NB4 (cell line): ENCODE results near the gene MRPL24.

Source experiments
- DNase-seq: peaks from one replicate; pipeline ENCODE4 v3.0.0; 2010; ENCODE audit warnings: low read depth
- H3K4me3 ChIP-seq: one replicate; pipeline ENCODE4 v1.5.1; 2011; ENCODE audit warnings: mild to moderate bottlenecking, low read depth, low read length, moderate library complexity
- MYC ChIP-seq: IDR thresholded peaks from 2 replicates; pipeline ENCODE4 v1.6.1; 2011; ENCODE audit warnings: low read depth, low read length
- POLR2A ChIP-seq: IDR thresholded peaks from 2 replicates; pipeline ENCODE4 v1.6.1; 2011; ENCODE audit warnings: mild to moderate bottlenecking; ENCODE audit not compliant: insufficient read length; ENCODE audit errors: extremely low read depth
- TF ChIP-seq, protein P1 (sequence below): IDR thresholded peaks from 2 replicates; pipeline ENCODE4 v1.6.1; 2011; ENCODE audit warnings: low read depth, low read length
- TF ChIP-seq, protein P2 (sequence below): IDR thresholded peaks from one replicate; pipeline ENCODE4 v1.5.1; 2012; ENCODE audit warnings: low read depth, low read length

Gene MRPL24

DNA sequence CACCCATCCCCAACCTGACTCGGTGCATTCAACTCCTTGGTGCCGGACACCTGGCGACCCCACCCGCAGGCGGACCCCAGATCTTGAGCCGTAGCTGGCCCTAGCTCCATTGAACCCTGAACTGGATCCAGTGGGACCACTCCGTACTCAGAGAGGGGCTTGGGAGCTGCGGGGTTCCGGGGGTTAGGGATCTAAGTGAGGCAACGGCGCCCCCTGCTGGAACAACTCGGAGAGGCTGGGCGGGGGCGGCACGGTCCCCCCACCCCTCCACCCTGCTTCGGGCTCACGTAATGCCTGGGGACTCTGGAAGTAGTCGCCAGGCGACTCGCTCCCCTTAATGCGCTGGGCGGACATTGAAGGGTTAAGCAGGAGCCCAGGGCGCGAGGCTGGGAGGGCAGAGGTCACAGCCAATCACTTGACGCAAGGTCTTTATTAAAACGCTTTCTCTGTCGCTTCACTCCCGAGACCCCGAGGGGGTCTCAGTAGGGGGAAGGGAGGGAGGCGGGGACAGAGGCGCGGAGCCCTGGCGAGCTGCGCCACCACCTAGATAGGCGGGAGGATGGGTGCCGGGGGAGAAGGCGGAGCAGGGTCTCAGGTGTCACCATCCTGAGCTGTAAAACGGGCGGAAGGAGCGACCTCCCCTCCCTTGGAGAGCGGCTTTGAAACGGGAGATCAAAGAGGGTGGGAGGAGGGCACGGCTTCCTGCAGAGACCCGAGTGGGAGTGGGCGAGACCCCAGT is 34.8 kb downstream of the MRPL24 start:
- no peak overlapping the region for H3K4me3 ChIP-seq
- TF ChIP-seq POLR2A (no peak), MYC (no peak)
- TF ChIP-seq, protein P1, sequence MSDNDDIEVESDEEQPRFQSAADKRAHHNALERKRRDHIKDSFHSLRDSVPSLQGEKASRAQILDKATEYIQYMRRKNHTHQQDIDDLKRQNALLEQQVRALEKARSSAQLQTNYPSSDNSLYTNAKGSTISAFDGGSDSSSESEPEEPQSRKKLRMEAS: no peak
- TF ChIP-seq, protein P2, sequence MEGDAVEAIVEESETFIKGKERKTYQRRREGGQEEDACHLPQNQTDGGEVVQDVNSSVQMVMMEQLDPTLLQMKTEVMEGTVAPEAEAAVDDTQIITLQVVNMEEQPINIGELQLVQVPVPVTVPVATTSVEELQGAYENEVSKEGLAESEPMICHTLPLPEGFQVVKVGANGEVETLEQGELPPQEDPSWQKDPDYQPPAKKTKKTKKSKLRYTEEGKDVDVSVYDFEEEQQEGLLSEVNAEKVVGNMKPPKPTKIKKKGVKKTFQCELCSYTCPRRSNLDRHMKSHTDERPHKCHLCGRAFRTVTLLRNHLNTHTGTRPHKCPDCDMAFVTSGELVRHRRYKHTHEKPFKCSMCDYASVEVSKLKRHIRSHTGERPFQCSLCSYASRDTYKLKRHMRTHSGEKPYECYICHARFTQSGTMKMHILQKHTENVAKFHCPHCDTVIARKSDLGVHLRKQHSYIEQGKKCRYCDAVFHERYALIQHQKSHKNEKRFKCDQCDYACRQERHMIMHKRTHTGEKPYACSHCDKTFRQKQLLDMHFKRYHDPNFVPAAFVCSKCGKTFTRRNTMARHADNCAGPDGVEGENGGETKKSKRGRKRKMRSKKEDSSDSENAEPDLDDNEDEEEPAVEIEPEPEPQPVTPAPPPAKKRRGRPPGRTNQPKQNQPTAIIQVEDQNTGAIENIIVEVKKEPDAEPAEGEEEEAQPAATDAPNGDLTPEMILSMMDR: peak; percentile 78
- DNase-seq: peak; percentile 67

DNA sequence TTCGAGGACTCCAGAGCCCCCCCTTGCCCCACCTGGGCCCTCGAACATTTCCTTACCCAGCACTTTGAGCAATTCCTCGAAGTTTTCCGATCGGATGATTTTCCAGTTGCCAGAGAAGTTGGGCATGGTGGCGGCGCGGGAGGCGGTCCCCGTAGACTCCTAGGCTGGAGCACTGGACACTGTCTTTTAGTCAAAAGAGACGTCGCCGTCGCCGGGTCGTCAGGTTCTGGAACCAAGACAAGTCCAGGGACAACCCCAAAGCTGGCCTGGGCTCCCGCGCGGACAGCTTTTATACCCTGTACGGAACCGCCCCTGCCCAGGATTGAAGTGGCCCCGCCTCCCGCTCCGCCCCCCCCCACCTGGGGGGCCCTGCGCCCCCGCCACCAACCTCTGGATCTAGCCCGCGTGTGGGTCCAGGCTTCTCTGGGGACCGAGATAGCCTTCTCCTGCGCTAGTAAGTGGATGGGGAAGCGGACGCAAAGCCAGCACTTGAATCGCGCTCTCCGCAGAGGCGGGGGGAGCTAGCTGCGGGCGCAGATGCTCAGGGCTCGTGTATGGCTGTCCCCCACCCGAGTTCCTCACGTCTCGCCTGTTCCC is 35.5 kb downstream of the MRPL24 start, which contains the start of gene CRABP2:
TSS of gene CRABP2 (minus strand) at position 263 of the 597 bp plus-strand sequence. CDS start at position 126, 137 bp downstream.
- TF ChIP-seq POLR2A: no peak
- TF ChIP-seq MYC: no peak
- TF ChIP-seq, protein P1: no peak
- TF ChIP-seq, protein P2: no peak
- DNase-seq: no peak
- no peak within 1 kb of the TSS for H3K4me3 ChIP-seq

DNA sequence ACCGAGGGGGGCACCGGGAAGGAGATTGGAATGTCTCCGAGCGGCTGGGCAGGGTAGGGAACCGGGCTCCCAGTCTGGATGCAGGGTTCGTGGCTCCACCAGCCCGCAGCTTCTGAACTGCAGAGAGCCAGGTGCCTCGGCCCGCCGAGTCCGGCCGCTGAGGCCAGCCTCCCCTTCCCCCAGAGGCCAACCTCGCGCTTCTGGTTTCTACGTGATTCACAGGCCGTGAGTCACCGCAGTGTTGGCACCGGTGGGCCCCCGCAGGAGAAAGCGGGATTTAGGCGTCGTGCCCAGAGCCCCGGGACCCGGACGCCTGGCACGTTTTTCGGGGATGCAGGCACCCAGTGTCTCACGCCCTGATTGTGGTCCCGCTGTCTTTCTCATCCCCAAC is 36.0 kb downstream of the MRPL24 start:
- TF ChIP-seq MYC (no peak), POLR2A (no peak)
- TF ChIP-seq, protein P2: no peak
- TF ChIP-seq, protein P1: no peak
- DNase-seq: peak; percentile 46
- no peak overlapping the region for H3K4me3 ChIP-seq

DNA sequence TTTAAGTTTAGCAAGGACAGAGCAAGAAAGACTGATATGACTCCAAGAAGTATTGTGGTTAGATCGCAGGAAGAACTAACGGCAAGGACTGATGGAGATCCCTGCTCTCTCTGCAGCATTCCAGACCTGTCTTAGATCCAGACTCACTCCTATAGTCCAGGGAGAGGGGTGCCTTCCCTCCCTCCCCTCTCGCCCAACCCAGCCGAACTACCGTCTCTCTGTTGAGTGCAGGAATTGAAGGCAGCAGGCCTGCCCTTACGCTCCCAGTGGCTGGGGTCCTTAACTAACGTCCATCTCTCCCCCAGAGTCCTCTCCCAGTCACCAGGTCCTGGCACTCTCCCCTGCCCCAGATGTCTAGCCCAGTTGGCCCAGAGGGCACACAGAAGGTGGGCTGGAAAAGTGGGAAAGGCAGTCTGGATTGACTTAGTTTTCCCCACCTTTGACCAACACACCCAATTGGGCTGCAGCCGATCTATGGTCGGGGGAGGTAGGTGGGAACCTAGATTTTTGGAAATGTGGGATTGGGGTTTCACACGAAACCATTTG is 36.6 kb downstream of the MRPL24 start:
- TF ChIP-seq MYC (no peak), POLR2A (no peak)
- TF ChIP-seq, protein P2: no peak
- no peak overlapping the region for H3K4me3 ChIP-seq
- no peak for DNase-seq

DNA sequence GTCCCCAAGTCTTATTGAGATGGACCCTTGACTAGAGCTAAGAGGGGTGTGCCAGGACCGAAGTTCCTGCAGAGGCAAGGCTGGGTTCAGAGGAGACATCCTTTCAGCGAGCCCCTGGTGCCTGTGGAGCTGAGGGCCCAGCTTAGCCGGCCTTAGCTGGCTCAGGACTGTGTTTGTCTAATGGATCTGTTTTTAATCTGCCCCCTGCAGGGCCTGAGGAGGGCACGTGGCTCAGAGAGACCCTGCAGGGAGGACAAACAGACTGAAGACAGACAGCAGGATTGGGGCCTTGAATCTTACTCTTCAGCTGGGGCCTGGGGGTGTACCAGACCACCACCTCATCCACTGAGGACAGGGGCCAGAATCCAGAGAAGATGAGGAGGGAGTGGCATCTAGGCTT is 37.1 kb downstream of the MRPL24 start:
- no peak overlapping the region for H3K4me3 ChIP-seq
- no peak for DNase-seq
- TF ChIP-seq POLR2A: no peak
- TF ChIP-seq, protein P1: no peak
- TF ChIP-seq, protein P2: no peak
- TF ChIP-seq MYC: no peak
